Colonic mucosa (tissue), 4 donors: ENCODE measurements around the gene FOXF2. TPM values are rescaled to one million over a fixed set of nuclear protein-coding genes. Genes with fewer than 3 reads are reported as not detected.

Experiments
- DNase-seq: peaks from one replicate; pipeline ENCODE4 v3.0.0-alpha.2; 2020
- H3K27ac ChIP-seq: fragments of 200-600 bp; one replicate; pipeline ENCODE4 v1.8.0; 2021
- H3K27me3 ChIP-seq: fragments of 200-600 bp; one replicate; pipeline ENCODE4 v1.8.0; 2021
- H3K36me3 ChIP-seq: fragments of 200-600 bp; one replicate; pipeline ENCODE4 v1.8.0; 2021
- H3K4me1 ChIP-seq: fragments of 200-600 bp; one replicate; pipeline ENCODE4 v1.8.0; 2021; ENCODE audit warnings: mild to moderate bottlenecking
- H3K4me3 ChIP-seq: fragments of 200-600 bp; one replicate; pipeline ENCODE4 v1.8.0; 2021
- H3K9ac ChIP-seq, 2 donors: one replicate each; pipeline ENCODE4 v1.7.0; 2013; ENCODE audit warnings: control low read depth in 2 of 2, low read depth in 2 of 2, low read length in 2 of 2
- H3K9me3 ChIP-seq: fragments of 200-600 bp; one replicate; pipeline ENCODE4 v1.8.0; 2021
- intact Hi-C: fragments of 100-400 bp; cut with DNase I; formaldehyde crosslinking; loops from one replicate; pipeline ENCODE4 v1.14.1; 2022
- total RNA-seq, 2 donors: library from RNA; stranded (reverse); fragmentation: NEBNext Ultra II Directional in 1 of 2; extraction: Animal tissue kit (Norgen Biotek cat#: 25700) in 1 of 2; gene quantifications; one replicate each; pipeline ENCODE4 v1.2.1, GENCODE V29; 2021
- TF ChIP-seq, protein P1 (sequence below): fragments of 200-600 bp; IDR thresholded peaks from one replicate; pipeline ENCODE4 v1.8.0; 2022; ENCODE audit warnings: antibody characterized with exemption, mild to moderate bottlenecking
- donor health status: healthy.
- donor health status: DM: no; HTN: no; CAD: no.
- donor health status: DM: no; HTN: no; CAD: no.

FOXF2 gene
- total RNA-seq, 2 donors from 2014 or later, result 4.2 to 8.4 TPM

DNA sequence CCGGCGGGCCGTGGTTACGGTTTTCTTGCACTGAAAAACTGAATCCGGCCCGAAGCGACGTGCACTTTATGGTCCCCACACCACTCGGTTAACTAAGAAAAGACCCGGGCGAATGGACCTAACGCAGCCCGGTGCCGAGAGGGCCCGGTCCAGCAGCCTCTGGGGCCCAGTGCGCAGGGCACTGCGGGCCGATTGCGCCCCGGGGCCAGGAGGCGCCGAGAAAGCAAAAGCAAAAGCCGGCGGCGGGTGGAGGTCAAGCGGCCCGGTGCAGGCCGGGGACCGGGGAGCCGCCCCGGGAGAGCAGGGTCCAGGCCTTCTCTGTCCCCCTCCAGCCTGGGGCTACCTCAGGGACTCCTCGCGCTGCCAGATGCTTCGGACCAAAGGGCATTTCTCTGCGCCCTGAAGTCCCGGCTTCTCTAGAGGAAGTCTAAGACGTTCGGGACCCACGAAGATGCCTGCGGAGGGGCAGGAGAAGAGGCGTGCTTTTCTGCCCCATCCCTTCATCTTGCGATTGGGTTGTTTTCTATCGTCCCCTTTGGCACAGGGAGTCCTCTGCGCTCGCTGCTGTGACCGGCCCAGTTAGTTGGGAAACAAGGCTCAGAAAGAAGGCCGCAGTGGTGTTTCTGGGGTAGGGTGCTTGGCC is 4.4 kb downstream of the FOXF2 start:
- Histone ChIP-seq H3K27me3 (peaks cover 69% of the 10 kb centered on the region), H3K27ac (peak overlapping the region; percentile 50)

GRCh38 chr6:1394514-1395463 is 5.4 kb downstream of the FOXF2 start:
- Histone ChIP-seq H3K9ac (peak overlapping the region in 1 of 2 donors; percentile 40), H3K9me3 (no peaks in the 10 kb centered on the region), H3K27ac (peak overlapping the region; percentile 50), H3K27me3 (peaks cover 64% of the 10 kb centered on the region), H3K4me1 (no peaks in the 10 kb centered on the region), H3K36me3 (no peaks in the 10 kb centered on the region), H3K4me3 (peak overlapping the region; percentile 31)
- intact Hi-C loops, result loop anchor here (5.0 kb wide), 1 partner anchor 797 kb away; no protein-coding TSS in a partner anchor
- DNase-seq, result no peak
- TF ChIP-seq, protein P1, sequence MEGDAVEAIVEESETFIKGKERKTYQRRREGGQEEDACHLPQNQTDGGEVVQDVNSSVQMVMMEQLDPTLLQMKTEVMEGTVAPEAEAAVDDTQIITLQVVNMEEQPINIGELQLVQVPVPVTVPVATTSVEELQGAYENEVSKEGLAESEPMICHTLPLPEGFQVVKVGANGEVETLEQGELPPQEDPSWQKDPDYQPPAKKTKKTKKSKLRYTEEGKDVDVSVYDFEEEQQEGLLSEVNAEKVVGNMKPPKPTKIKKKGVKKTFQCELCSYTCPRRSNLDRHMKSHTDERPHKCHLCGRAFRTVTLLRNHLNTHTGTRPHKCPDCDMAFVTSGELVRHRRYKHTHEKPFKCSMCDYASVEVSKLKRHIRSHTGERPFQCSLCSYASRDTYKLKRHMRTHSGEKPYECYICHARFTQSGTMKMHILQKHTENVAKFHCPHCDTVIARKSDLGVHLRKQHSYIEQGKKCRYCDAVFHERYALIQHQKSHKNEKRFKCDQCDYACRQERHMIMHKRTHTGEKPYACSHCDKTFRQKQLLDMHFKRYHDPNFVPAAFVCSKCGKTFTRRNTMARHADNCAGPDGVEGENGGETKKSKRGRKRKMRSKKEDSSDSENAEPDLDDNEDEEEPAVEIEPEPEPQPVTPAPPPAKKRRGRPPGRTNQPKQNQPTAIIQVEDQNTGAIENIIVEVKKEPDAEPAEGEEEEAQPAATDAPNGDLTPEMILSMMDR, result no peak

More for the DNA sequence above, 4.4 kb downstream of the FOXF2 start:
- DNase-seq, result no peak
- Histone ChIP-seq H3K4me3 (peak overlapping the region; percentile 31), H3K4me1 (no peaks in the 10 kb centered on the region), H3K9ac (peak overlapping the region; percentile 26 to 46), H3K36me3 (no peaks in the 10 kb centered on the region), H3K9me3 (no peaks in the 10 kb centered on the region)
- TF ChIP-seq, protein P1, result no peak
- intact Hi-C loops, result loop anchor here (5.0 kb wide), 1 partner anchor 796 kb away; no protein-coding TSS in a partner anchor

DNA sequence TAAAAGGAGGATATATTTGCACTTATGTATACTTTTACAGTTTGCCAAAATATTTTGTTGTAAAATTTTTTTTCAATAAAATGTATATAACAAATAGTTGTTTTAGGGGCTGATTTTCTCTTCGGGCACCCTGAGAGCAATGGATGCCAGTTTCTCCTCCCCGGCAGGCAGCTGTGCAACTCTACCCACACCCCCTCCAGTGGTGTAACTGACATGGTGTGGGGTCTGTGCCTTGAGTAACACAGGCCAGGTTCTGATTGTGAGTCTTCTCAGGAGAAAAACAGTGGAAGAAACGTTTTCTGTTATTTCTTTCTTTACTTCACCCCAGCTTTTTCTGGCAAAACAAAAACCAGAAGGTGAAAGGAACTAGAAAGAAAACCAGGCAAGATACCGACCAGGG is 6.1 kb downstream of the FOXF2 start:
- no peak for DNase-seq

DNA sequence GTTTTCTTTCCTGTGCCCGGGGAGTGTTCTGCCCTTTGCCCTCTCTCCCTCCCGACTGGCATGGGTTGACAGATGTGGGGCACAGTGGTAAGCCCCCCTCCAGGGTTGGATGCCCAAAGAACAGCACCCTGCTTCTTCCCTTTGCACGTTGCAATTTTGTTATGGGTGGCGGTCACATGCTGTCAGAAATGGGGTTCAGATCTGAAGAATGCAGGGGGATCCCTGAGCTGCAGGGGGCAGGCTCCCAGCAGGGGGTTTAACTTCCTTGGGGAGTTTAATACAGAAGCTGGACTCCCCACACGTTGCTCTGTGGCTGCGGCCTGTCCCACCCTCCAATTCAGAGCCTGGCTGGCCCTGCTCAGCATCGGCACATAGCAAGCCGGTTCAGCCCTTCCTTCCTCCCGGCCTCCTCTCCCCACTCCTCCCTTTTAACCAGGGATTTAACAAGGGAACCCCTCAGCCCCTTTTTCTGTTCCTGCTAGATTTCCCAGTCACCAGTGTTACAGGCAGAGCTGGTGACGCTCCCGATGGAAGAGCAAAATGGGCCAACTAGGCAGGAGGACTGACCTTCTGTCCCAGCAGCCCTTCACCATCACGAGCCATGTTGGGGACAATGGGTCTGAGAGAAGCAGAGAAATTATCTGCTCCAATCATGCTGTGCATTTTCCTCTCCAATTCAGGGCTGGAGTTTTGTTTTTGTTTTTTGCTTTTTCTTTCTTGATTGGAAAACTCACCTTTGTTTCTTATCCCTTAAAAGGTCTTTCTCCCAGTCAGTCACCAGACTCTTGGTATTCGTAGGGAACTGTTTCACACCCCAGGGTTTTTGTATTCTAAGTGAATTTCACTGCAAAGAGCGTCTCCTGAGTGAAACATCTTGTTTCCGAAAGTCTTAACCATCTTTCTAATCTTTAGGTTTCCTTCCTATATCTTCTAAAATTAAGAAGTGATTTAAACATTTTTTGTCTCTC is 6.8 kb downstream of the FOXF2 start:
- TF ChIP-seq, protein P1, result no peak
- no peak for DNase-seq
- Histone ChIP-seq H3K9ac (peak overlapping the region in 1 of 2 donors; percentile 2), H3K4me3 (no peak overlapping the region), H3K9me3 (no peaks in the 10 kb centered on the region), H3K27ac (peak overlapping the region; percentile 10), H3K36me3 (no peaks in the 10 kb centered on the region), H3K27me3 (peaks cover 52% of the 10 kb centered on the region), H3K4me1 (no peaks in the 10 kb centered on the region)
- intact Hi-C loops, result no loop called here

More for the DNA sequence above, 6.1 kb downstream of the FOXF2 start:
- no peaks in the 10 kb centered on the region for H3K36me3 ChIP-seq
- no peak overlapping the region for H3K4me3 ChIP-seq
- H3K27me3 ChIP-seq, result peaks cover 59% of the 10 kb centered on the region
- H3K9me3 ChIP-seq, result no peaks in the 10 kb centered on the region
- H3K27ac ChIP-seq, result peak overlapping the region; percentile 10
- TF ChIP-seq, protein P1, result no peak
- intact Hi-C loops, result no loop called here
- H3K9ac ChIP-seq, result no peak overlapping the region
- H3K4me1 ChIP-seq, result no peaks in the 10 kb centered on the region
